PFSK-1 (cell line): ENCODE results near the gene MYORG.

ENCODE experiments used
- POLR2AphosphoS5 ChIP-seq: IDR thresholded peaks from 2 replicates; pipeline ENCODE4 v1.6.1; 2012; ENCODE audit warnings: low read depth, mild to moderate bottlenecking, control low read depth, low read length, moderate library complexity
- SIN3A ChIP-seq: IDR thresholded peaks from 2 replicates; pipeline ENCODE4 v1.6.1; 2012; ENCODE audit warnings: mild to moderate bottlenecking, low read length, moderate library complexity, borderline replicate concordance; ENCODE audit not compliant: insufficient read depth

- TF ChIP-seq POLR2AphosphoS5 (no peak), SIN3A (no peak)
Measured at GRCh38 chr9:34334337-34334824, 42.3 kb downstream of the MYORG start.
